ENCODE measurements around the gene LTBP1.
A peak's percentile ranks its signal among the peaks of the same experiment; 100 is the strongest.
"Not testable (repeated sequence)": the region's sequence is repeated elsewhere in the genome, so short reads cannot be mapped to it uniquely, and the experiment has no call there.

Gene LTBP1

GRCh38 chr2:33363325-33364298 lies 416.9 kb downstream of the LTBP1 start:
- no peak for DNase-seq

GRCh38 chr2:33365264-33365970 lies 418.7 kb downstream of the LTBP1 start:
- DNase-seq, result no peak

DNA sequence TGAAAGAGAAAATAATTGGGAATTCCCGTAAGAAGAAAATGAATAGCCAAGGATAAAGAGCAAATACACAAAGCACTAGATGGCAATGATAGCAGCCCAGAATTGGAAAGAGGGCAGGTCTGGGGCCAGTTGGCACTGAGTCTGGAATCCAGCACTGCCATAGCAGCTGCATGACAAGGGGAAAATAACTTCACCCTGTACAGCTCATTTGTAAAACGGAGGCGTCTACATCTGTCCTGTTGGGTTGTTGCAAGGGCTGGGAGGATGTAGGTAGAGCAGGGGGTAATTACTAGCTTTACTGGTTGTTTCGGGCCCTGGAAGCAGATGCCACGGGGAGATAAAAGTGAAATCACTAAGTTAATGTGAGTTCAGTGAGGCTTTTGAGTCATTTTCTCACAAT lies 419.7 kb downstream of the LTBP1 start:
- no peak for DNase-seq

GRCh38 chr2:33368524-33368923 lies 421.8 kb downstream of the LTBP1 start:
- DNase-seq, result not testable (repeated sequence)

GRCh38 chr2:33369191-33369590 lies 422.4 kb downstream of the LTBP1 start:
- no peak for DNase-seq

DNA sequence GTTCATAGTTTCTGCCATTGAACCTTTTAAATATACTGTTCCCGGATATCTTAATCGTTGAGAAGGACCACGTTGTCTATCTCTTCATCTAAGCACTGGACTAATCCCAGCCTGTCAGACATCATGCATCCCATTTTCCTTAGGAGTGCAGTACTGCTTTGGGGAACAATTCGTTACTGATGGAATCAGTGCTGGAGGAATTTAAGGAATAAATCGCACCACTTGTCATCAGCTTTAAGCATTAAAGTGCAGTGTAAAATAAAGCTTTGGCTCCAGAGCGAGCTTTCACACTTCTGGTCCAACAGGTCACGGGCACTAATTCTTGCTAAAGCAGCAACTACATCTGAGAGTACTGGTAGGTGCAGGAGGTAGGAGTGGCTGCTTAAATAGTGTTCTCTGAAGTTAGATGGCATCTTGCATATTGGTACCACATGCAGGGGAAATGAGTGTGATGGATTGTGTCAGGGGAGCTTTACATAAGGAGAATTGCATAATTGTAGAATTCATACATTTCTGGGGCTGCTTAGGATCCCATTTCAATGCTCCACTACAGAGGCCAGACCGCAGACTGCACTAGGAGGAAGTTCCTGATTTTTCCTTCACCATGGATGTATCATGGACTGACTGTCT lies 424.0 kb downstream of the LTBP1 start:
- peak; percentile 52 to 53 for DNase-seq

- no peak for DNase-seq
Observed at GRCh38 chr2:33371304-33372090, 424.7 kb downstream of the LTBP1 start.

DNA sequence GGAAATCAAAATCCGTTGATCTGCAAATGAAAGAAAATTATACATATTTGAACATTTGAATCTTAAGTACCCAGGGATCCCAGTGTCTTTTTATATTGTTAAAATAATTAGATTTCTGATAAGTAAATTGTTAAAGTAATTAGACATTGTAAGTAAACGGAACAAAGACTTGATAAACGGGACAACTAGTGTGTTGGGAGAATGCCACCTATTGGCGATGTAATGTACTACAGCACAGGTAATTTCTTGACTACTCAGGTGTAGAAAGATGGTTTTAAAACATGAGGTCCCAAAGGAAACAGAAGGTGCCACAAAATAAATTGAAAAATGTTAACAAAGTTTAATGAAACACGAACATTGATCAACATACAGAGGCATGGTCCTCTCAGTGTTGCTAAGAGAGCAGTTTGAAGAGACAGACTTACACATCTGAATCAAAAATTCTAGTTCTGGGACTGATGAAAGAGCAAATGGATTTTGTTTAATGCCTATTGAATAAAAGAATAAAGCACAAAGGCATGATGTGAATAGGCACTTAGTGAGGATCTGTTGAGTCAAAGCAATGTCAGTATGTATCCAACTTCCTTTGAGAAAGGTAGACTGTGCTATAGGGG lies 426.3 kb downstream of the LTBP1 start:
- peak; percentile 26 to 43 for DNase-seq

GRCh38 chr2:33373986-33374385 lies 427.2 kb downstream of the LTBP1 start:
- no peak for DNase-seq

GRCh38 chr2:33375054-33375453 lies 428.3 kb downstream of the LTBP1 start:
- DNase-seq, result no peak

GRCh38 chr2:33377048-33377447 lies 430.3 kb downstream of the LTBP1 start:
- no peak for DNase-seq

DNA sequence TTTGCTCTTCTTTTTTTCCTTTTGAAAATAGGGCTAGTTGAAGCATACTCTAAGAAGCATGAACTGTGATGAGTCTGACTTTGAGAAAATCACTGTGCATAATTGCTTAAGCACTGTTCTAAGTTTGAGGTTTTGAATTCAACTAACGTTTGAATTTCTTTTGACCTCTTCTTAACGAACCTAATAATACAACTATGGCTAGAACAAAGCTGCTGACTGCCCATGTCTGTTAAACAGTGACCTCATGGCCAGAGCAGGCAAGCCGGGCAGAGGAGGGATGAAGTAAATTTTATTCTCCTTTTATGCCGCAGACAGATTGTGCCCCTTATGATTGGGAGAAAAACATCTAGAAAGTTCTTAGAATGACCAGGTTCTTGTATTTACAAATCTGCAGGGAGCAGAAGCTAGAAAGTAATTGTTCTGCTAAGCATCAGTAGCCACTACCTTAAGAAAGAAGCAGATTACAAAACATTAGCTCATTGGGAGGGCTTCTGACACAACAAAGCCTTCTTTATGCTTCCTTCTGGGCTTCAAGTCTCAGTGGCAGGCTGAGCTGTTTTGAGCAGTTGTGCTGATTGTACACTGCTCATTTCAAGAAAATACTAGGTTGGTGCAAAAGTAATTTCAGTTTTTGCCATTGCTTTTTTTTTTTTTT lies 431.9 kb downstream of the LTBP1 start:
- peak; percentile 8 to 10 for DNase-seq

- peak in 1 of 2 donors; percentile 6 for DNase-seq
Observed at GRCh38 chr2:33380001-33380609, 433.4 kb downstream of the LTBP1 start.

- no peak for DNase-seq
Observed at GRCh38 chr2:33380719-33381118, 434.0 kb downstream of the LTBP1 start.

- DNase-seq, result no peak
Observed at GRCh38 chr2:33381301-33381858, 434.6 kb downstream of the LTBP1 start.

- no peak for DNase-seq
Observed at GRCh38 chr2:33383855-33384598, 437.3 kb downstream of the LTBP1 start.

DNA sequence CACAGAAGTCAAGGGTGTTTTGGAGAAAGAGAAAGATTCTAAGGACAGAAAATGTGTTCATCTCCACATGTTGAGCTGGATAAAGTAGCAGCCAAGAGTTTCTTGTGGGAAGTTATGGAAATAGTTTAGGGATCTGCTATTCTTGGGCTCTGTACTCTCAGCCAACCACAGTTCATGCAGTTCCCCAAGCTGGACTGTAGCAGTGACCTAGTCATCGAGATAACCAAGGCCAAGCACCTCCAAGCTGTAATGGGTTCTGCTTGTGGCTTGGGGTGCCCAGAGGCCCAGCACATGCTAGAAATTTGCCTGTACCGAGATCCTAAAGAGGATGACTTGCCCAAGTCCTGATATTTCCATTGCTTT lies 437.8 kb downstream of the LTBP1 start:
- DNase-seq, result no peak

DNA sequence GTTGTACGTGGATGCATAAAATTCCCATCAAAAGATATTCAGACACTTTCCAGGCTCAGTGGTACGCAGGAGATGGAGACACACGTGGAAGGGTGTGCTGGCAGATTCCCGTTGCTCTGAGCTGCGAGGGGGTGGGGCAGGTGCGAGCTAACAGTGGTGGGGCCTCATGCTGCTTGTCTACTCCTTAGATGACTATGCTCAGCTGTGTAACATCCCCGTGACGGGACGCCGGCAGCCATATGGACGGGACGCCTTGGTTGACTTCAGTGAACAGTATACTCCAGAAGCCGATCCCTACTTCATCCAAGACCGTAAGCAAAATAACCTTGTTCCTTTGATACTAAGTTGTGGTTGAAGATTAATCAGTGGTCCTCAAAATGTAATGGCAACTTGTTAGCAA lies 442.2 kb downstream of the LTBP1 start:
- DNase-seq, result no peak

GRCh38 chr2:33389695-33390094 lies 442.9 kb downstream of the LTBP1 start:
- DNase-seq, result not testable (repeated sequence)
